K562 (cell line): ENCODE results near the gene ZNF805. TPM values are rescaled to one million over a fixed set of nuclear protein-coding genes. Genes with fewer than 3 reads are reported as not detected.
A peak's percentile ranks its signal among the peaks of the same experiment; 100 is the strongest.

Experiments
- ARID3A ChIP-seq: IDR thresholded peaks from 2 replicates; pipeline ENCODE4 v1.6.1; 2012; ENCODE audit warnings: low read depth, low read length, improper control_type of control experiment, borderline replicate concordance
- ELF4 ChIP-seq: fragments of 450-650 bp; formaldehyde crosslinking; IDR thresholded peaks from 2 replicates; pipeline ENCODE4 v1.4.0; 2022; ENCODE audit warnings: missing genetic modification characterization
- HDAC6 ChIP-seq: IDR thresholded peaks from 2 replicates; pipeline ENCODE4 v1.6.1; 2012; ENCODE audit warnings: low read depth, mild to moderate bottlenecking, control low read depth, inconsistent platforms, low read length, moderate library complexity
- HLTF ChIP-seq: fragments of 450-650 bp; IDR thresholded peaks from 2 replicates; pipeline ENCODE4 v1.6.1; 2016
- NCOA1 ChIP-seq: fragments of 450-650 bp; IDR thresholded peaks from 2 replicates; pipeline ENCODE4 v1.6.1; 2016; ENCODE audit warnings: low read depth
- NFATC3 ChIP-seq: fragments of 450-650 bp; IDR thresholded peaks from 2 replicates; pipeline ENCODE4 v1.6.1; 2017; ENCODE audit warnings: mild to moderate bottlenecking
- NR1H2 ChIP-seq: sonication (generic); formaldehyde crosslinking; IDR thresholded peaks from 2 replicates; pipeline ENCODE4 v1.4.0; 2020; ENCODE audit warnings: mild to moderate bottlenecking, missing genetic modification reagents
- PCBP2 ChIP-seq: fragments of 200-400 bp; formaldehyde crosslinking; IDR thresholded peaks from 2 replicates; pipeline ENCODE4 v1.6.1; 2018; ENCODE audit warnings: low read length, low read depth, mild to moderate bottlenecking, moderate library complexity; ENCODE audit not compliant: poor library complexity, severe bottlenecking
- POLR2B ChIP-seq: fragments of 450-650 bp; IDR thresholded peaks from 2 replicates; pipeline ENCODE4 v1.6.1; 2018; ENCODE audit warnings: low read depth; ENCODE audit not compliant: partially characterized antibody
- RBM22 ChIP-seq: fragments of 200-400 bp; formaldehyde crosslinking; IDR thresholded peaks from 2 replicates; pipeline ENCODE4 v1.6.1; 2018; ENCODE audit warnings: low read length, low read depth; ENCODE audit not compliant: poor library complexity, severe bottlenecking
- RBM25 ChIP-seq: fragments of 200-400 bp; formaldehyde crosslinking; IDR thresholded peaks from 2 replicates; pipeline ENCODE4 v1.6.1; 2018; ENCODE audit warnings: low read length, low read depth, moderate library complexity; ENCODE audit not compliant: severe bottlenecking
- WHSC1 ChIP-seq: IDR thresholded peaks from one replicate; pipeline ENCODE4 v1.6.1; 2012; ENCODE audit warnings: low read length, control low read depth, inconsistent platforms
- ZBTB12 ChIP-seq: fragments of 250-450 bp; sonication (Bioruptor Pico); IDR thresholded peaks from 2 replicates; pipeline ENCODE4 v1.4.0; 2020
- ZNF224 ChIP-seq: sonication (generic); formaldehyde crosslinking; IDR thresholded peaks from 2 replicates; pipeline ENCODE4 v1.8.0; 2022; ENCODE audit warnings: mild to moderate bottlenecking, missing genetic modification reagents
- ZNF263 ChIP-seq: sonication (generic); formaldehyde crosslinking; IDR thresholded peaks from 2 replicates; pipeline ENCODE4 v1.8.0; 2022; ENCODE audit warnings: mild to moderate bottlenecking, missing genetic modification reagents, borderline replicate concordance
- ZNF384 ChIP-seq: IDR thresholded peaks from 2 replicates; pipeline ENCODE4 v1.6.1; 2012; ENCODE audit warnings: low read depth, low read length, improper control_type of control experiment
- ZNF41 ChIP-seq: fragments of 250-450 bp; sonication (Bioruptor Pico); conservative IDR thresholded peaks from 2 replicates; pipeline ENCODE4 v1.4.0; 2020; ENCODE audit warnings: mild to moderate bottlenecking
- ZNF551 ChIP-seq: fragments of 250-450 bp; sonication (Bioruptor Pico); IDR thresholded peaks from 2 replicates; pipeline ENCODE4 v1.5.0; 2021; ENCODE audit warnings: mild to moderate bottlenecking, moderate library complexity
- ZNF57 ChIP-seq: fragments of 450-650 bp; formaldehyde crosslinking; IDR thresholded peaks from 2 replicates; pipeline ENCODE4 v1.4.0; 2020; ENCODE audit warnings: mild to moderate bottlenecking, moderate library complexity
- ZNF707 ChIP-seq: fragments of 250-450 bp; sonication (Bioruptor Pico); conservative IDR thresholded peaks from 2 replicates; pipeline ENCODE4 v1.8.0; 2022; ENCODE audit warnings: inconsistent platforms, mild to moderate bottlenecking, moderate library complexity
- ZNF766 ChIP-seq: fragments of 200-800 bp; sonication (Bioruptor generic); conservative IDR thresholded peaks from 2 replicates; pipeline ENCODE4 v1.6.1; 2016; ENCODE audit warnings: missing genetic modification characterization, missing compliant biosample characterization
- ZNF778 ChIP-seq: fragments of 450-650 bp; formaldehyde crosslinking; IDR thresholded peaks from 2 replicates; pipeline ENCODE4 v1.4.0; 2020; ENCODE audit warnings: mild to moderate bottlenecking, moderate library complexity
- polyA plus RNA-seq, 8 experiments: library from polyadenylated mRNA; depleted of rRNA in 4 of 8; stranded (reverse) in 5 of 8; unstranded in 3 of 8; fragments of >200 nt; fragmentation: Nextera tagmentation in 2 of 8; fragmentation: Illumina TruSeq in 1 of 8; extraction: Ambion mirVana in 2 of 8; extraction: Trizol in 1 of 8; gene quantifications; 2 replicates each; pipeline versions ENCODE4 v1.2.1 to v1.2.3, GENCODE V29; 2011 to 2014; ENCODE audit warnings: inconsistent platforms in 1 of 8, missing spikeins in 1 of 8
- total RNA-seq, 7 experiments: library from RNA; depleted of rRNA in 6 of 7; stranded (reverse); fragments of >200 nt in 6 of 7; fragmentation: Illumina TruSeq in 2 of 7; extraction: Trizol in 2 of 7; gene quantifications; 2 replicates each; pipeline versions ENCODE4 v1.2.1 to v1.2.3, GENCODE V29; 2011 to 2021; ENCODE audit warnings: low replicate concordance in 1 of 7
- TF ChIP-seq, protein P1 (sequence below): sonication (generic); formaldehyde crosslinking; IDR thresholded peaks from 2 replicates; pipeline ENCODE4 v1.8.1; 2023; ENCODE audit warnings: mild to moderate bottlenecking, missing genetic modification reagents
- TF ChIP-seq, protein P2 (sequence below): IDR thresholded peaks from 2 replicates; pipeline ENCODE4 v1.6.1; 2011; ENCODE audit not compliant: insufficient read length; ENCODE audit errors: extremely low read depth

ZNF805 gene
- total and polyA plus RNA-seq, 9 of the 15 experiments (the other 6 are each of a cell fraction or from before 2014, with no cell fraction given) = 0.32 to 6.7 (median 3.9) TPM

GRCh38 chr19:57279418-57280164 is 39.2 kb downstream of the ZNF805 start (continued):
- TF ChIP-seq ZBTB12 (CRISPR knock-in tag) (no peak), ZNF707 (CRISPR knock-in tag) (no peak), ZNF263 (CRISPR knock-in tag) (peak; percentile 56; the same call in 1 of the 2 replicates), ZNF766 (peak; percentile 58), ZNF41 (CRISPR knock-in tag) (0 out of 2 replicates have a peak, but pooled peaks have one; percentile 37), NFATC3 (no peak), ZNF551 (CRISPR knock-in tag) (no peak), ZNF224 (CRISPR knock-in tag) (no peak), RBM22 (no peak), POLR2B (peak; percentile 91), ZNF384 (no peak), ZNF57 (CRISPR knock-in tag) (no peak), ELF4 (CRISPR knock-in tag) (peak; percentile 51; the same call in 1 of the 2 replicates), HLTF (0 out of 2 replicates have a peak, but pooled peaks have one; percentile 50), RBM25 (no peak), NR1H2 (no peak), ARID3A (no peak), ZNF778 (CRISPR knock-in tag) (no peak), PCBP2 (no peak), NCOA1 (peak; percentile 43; the same call in 1 of the 2 replicates), WHSC1 (no peak), HDAC6 (no peak)
- TF ChIP-seq, protein P1, sequence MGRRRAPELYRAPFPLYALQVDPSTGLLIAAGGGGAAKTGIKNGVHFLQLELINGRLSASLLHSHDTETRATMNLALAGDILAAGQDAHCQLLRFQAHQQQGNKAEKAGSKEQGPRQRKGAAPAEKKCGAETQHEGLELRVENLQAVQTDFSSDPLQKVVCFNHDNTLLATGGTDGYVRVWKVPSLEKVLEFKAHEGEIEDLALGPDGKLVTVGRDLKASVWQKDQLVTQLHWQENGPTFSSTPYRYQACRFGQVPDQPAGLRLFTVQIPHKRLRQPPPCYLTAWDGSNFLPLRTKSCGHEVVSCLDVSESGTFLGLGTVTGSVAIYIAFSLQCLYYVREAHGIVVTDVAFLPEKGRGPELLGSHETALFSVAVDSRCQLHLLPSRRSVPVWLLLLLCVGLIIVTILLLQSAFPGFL = peak; percentile 92; the same call in 1 of the 2 replicates
- TF ChIP-seq, protein P2, sequence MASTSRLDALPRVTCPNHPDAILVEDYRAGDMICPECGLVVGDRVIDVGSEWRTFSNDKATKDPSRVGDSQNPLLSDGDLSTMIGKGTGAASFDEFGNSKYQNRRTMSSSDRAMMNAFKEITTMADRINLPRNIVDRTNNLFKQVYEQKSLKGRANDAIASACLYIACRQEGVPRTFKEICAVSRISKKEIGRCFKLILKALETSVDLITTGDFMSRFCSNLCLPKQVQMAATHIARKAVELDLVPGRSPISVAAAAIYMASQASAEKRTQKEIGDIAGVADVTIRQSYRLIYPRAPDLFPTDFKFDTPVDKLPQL = peak; percentile 49
